GM21576 (cell line): ENCODE measurements around the gene THOP1.

Experiments used
- ATAC-seq: cut with Tn5 transposase; IDR thresholded peaks from one replicate; pipeline ENCODE4 v1.9.1; 2021; ENCODE audit warnings: mild to moderate bottlenecking, moderate library complexity; ENCODE audit not compliant: unreplicated experiment

The THOP1 gene

GRCh38 chr19:2785244-2785997 lies at the start of gene THOP1:
TSS of gene THOP1 (plus strand) at chr19:2785503. CDS start at chr19:2785663, 160 bp downstream.
- peak; percentile 62 for ATAC-seq

- no peak for ATAC-seq
Observed at GRCh38 chr19:2736550-2737190, 48.6 kb upstream of the THOP1 start.

- peak; percentile 83 for ATAC-seq
Observed at GRCh38 chr19:2739602-2740313, 45.5 kb upstream of the THOP1 start, which contains the start of gene SLC39A3. TSS of gene SLC39A3 (minus strand) at chr19:2740017. CDS start at chr19:2737257, 2,760 bp downstream.

- ATAC-seq = no peak
Observed at GRCh38 chr19:2740314-2740656, 45.0 kb upstream of the THOP1 start.

GRCh38 chr19:2743099-2743498 lies 42.2 kb upstream of the THOP1 start:
- ATAC-seq = no peak

GRCh38 chr19:2744113-2744512 lies 41.2 kb upstream of the THOP1 start:
- no peak for ATAC-seq

GRCh38 chr19:2747349-2747748 lies 38.0 kb upstream of the THOP1 start:
- no peak for ATAC-seq

- no peak for ATAC-seq
Observed at GRCh38 chr19:2750808-2751437, 34.4 kb upstream of the THOP1 start.

GRCh38 chr19:2751438-2751830 lies 33.9 kb upstream of the THOP1 start:
- no peak for ATAC-seq

GRCh38 chr19:2754659-2755447 lies 30.4 kb upstream of the THOP1 start:
- no peak for ATAC-seq

GRCh38 chr19:2755448-2755705 lies 29.9 kb upstream of the THOP1 start:
- no peak for ATAC-seq

- ATAC-seq = no peak
Observed at GRCh38 chr19:2755811-2756210, 29.5 kb upstream of the THOP1 start.

- ATAC-seq = no peak
Observed at GRCh38 chr19:2756477-2756876, 28.8 kb upstream of the THOP1 start.

- no peak for ATAC-seq
Observed at GRCh38 chr19:2756921-2757881, 28.1 kb upstream of the THOP1 start.

GRCh38 chr19:2758601-2759313 lies 26.5 kb upstream of the THOP1 start:
- ATAC-seq = no peak

GRCh38 chr19:2759362-2759761 lies 25.9 kb upstream of the THOP1 start:
- no peak for ATAC-seq

GRCh38 chr19:2759965-2760364 lies 25.3 kb upstream of the THOP1 start:
- ATAC-seq = no peak

- no peak for ATAC-seq
Observed at GRCh38 chr19:2761309-2761677, 24.0 kb upstream of the THOP1 start.
